ENCODE measurements around the gene RWDD3.

Gene RWDD3

DNA sequence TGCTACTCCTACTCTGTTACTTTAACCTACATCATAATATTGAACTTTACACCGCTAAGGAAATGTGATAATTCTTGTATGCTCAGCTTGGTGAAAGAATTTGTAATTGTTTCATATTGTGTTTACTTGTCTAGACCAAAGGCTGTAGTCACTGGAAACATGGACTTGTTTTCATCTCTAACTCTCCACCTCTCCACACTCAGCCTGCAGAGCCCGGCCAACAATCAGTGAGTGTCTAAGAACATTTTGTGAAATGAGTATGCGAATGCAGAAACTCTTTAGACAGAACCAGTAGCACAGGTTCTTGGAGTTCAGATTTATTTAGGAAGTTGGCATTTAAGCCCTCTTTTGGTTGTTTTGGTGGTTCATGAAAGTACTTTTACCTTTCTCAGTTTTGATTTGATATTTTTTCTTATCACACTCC lies 3.2 kb upstream of the RWDD3 start:
- no peak for DNase-seq

DNA sequence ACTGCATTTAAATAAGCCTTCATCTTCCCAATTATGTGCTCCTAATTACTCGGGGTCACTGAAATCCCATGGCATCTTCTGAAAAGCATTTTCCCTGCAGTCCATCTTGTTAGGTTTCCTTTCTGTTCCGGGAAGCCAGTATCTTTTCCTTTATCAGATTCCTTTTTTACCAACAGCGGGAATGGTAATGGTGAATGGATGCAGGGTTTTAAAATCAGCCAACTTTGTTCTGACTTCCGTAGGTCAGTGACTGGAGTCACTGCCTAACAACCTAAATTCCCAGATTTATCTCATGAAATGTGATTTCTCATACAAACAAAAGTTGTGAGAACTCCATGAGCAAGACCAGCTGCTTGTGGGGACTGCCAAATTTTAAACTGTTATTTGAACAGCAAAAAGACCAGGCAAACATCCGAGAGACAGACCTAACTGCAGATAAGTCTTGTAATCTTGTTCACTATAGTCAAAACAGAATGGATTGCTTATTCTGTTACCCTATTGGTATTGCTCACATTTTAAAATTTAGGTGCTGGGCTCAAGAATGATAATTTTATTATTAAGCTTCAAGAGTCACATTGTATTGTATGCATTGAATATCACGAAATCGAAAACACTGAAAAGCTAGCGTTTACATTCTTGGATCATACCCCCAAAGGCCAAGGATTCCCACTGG lies 1.2 kb upstream of the RWDD3 start:
- DNase-seq, result no peak

DNA sequence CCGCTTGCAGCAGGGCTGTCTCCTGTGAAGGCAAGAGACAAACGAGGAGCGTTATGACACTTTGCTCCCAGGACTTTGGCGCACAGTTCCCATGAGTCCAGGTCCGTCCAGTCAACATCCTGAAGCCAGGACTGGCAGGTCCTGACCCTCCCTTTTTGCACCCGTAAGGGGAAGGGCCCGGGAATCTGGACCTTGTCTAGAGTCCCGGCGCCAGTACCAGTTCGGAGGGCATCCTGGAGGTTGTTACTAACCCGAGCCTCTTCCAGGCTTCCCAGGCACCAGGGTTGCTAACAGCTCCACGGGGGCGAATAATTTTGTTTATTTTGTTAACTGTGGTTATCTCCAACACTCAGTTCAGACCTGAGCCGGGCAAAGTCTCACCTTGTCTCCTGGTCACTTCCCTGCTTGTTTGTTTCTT lies 682 bp upstream of the RWDD3 start:
- no peak for DNase-seq

DNA sequence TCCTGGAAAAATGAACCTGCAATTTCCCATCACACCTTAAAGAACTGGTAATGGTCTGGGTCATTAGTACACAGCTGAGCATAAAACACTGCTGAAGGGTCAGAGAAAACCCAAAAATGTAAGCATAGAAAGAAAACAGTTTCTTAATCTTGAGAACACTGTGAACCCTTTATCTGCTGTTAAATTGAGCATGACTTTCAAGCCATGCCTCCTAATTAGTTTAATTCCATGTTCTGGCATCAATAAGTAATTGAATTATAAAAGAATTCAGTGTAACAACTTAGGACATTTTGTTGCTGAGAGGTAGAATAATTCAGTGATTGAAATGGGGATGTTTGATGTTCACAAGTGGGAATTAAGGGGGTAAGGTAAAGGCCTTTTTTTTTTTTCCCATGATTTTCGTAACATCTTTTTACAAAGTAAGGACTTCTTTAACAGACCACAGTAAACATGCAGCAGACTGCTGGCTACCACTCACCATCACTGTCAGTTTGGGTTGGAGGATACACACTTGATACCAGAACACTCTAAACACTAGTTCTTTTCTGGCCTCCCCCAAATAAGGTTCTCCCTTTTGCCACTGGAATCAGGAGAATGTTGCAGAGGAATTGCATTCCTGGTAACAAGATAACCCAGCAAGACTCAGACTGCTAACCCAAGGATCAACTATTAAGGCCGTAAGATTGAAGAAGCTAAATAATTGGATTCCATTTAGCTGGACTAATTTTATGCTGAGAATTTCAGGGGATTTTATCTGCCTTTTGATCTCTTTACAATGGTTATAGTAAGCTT lies 3.0 kb downstream of the RWDD3 start:
- no peak for DNase-seq

DNA sequence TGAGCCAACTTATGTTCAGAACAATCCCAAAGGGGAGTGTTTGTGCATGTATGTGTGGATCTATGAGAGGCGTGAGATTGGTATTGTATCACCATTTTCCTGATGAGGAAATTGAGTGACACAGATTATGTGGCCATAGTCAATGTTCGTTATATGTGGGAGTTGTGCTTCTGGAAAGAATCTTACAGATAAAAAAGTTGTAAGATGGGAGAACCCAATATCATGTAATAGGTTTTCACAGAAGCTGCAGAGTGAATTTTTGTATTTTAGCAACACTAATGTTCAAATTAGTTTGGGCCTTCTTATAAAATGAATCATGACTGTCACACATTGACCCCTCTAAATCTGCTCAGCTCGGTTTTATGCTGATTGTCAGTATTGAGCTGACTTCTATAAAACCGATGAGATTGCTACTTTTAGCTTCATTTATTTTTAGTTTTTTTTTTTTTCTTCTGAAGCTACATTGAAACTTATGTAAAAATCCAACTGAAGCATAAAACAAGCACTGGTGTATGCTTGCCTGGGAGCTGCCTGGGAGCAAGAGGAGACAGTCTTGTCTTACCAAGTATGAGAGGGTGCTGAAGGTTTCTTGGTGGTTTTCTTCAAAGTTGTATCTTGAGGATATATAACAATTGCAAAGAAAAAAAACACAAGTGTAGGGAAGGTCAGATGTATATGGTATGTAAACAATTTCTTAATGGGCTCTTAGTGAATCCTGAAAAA lies 4.1 kb downstream of the RWDD3 start:
- DNase-seq, result no peak

DNA sequence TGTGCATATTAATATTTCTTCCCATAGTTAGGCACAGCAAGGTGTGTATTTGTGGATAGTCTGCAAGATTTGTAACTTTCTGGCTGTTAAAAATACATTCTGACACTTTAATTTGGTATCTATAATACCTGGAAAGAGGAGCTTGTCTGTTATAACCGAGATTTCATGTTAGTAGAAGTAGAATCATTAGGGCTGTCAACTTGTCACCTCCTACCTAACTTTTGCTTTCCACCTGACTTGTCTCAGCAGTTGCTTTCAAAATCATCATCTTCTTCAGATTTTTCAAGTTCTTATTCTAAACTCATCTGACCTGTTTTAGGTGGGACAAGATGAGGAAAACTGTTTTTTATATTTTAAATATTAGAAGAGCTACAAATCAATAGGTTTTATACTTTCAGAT lies 11.0 kb downstream of the RWDD3 start:
- DNase-seq, result no peak

DNA sequence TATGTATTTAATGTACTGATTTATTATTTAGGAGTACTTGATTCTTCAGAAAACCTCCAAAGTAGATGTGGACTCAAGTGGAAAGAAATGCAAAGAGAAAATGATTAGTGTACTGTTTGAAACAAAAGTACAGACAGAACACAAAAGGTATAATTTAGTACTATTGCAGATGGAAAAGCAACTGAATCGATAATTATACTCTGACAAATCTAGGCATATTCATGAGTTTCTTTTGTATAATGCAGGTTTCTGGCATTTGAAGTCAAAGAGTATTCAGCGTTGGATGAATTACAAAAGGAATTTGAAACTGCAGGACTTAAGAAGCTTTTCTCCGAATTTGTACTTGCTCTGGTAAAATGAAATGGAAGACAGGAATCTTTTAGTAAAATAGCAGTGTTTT lies 12.5 kb downstream of the RWDD3 start:
- no peak for DNase-seq

DNA sequence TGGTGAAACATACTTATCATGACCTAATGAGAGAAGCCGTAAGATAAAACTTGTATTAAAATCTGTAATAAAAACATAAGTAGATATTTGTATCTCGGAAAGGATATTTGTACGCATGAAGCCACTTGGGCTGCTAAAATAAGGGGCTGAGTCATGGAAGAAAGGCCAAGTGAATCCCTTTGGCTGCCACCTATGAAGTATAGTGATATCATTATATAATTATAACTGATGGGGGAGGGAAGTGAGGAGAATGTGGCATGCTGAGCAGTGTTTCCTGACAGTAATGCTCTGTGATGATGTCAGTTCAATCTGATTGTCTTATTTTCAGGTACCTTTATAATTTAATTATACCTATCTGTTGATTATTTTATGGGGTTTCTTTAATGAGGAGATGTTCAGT lies 13.6 kb downstream of the RWDD3 start:
- DNase-seq, result no peak

DNA sequence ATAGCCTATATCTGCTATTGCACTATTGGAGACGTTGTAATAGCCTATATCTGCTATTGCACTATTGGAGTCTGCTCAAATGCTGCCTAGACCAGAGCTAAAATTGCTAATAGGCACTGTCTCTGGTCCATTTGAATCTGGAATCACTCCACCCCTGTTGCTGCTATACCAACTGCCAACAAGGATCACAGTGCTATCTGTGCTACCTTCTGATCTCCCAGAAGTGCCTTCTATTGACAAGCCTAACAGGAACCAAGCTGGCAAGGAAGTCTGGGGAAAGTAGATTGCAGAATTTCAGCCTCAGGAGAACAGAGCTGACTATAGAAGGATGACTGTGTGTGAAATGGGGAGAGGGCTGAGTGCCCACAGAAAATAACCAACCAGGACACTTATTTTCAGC lies 15.9 kb downstream of the RWDD3 start:
- DNase-seq, result no peak

DNA sequence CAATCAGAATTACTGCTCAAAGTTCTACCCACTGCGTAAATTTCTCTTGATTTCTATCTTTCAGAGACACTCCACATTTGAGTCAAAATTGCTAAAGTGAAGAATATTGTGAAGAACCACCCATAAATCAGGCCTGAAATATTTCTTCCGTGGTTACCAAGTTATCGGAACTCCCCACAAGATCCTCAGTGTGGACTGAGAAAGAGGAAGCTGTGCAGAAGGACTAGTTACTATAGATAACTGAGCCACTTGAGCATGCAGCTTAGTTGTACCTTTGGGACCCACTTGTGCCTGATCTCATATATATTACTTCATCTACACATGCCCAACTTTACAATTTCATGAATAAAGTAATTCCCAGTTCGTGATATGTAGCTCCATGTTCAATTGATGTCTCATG lies 18.4 kb downstream of the RWDD3 start:
- DNase-seq, result no peak

DNA sequence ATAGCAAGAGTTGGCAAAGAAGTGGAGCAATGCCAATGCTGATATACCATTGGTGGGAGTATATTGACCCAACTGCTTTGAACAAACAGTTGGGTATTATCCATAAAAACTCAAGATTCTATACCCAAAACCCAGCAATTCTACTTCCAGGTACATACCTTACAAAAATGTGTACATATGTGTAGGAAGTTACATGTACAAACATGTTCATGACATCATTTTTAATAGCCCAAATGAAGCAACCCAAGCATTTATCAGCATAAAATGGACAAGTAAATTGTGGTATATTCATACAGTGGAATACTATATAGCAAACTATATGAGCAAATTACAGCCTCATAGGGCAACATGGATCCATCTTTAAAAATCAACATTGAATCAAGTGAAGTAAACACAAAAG lies 20.9 kb downstream of the RWDD3 start:
- no peak for DNase-seq

DNA sequence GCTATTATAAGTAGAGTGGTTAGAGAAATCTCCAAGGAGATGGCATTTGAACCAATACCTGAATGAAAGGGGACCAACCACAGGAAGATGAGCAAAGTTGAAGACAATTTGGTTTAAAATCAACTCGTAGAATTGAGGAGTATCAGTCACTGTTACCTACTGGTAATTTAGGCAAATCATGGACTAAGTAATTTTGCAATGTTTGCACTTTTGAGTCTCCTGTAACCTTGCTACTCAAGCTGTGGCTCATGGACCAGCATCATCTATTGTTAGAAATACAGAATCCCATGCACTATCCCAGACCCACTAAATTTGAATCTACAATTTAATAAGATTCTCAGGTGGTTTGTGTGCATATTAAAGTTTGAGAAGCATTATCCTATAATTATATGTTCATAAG lies 21.8 kb downstream of the RWDD3 start:
- no peak for DNase-seq

DNA sequence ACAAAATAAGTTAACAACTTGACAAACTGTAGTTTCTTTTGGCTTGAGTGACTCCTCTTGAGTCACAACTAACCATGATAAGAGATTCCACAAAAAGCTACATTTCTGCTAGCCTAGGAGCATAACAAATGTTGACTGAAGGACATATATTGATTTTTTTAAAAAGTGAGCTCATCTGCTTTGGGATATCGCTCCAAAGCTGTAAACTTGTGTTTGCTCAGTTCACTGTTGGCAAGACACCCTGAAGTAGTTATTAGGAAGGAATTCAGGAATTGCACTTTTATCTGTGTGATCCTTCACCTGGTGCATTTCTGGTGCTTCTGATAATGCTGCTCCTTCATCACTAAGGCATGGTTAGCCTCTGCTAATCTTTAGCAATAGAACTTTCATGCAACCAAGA lies 23.7 kb downstream of the RWDD3 start:
- DNase-seq, result no peak

DNA sequence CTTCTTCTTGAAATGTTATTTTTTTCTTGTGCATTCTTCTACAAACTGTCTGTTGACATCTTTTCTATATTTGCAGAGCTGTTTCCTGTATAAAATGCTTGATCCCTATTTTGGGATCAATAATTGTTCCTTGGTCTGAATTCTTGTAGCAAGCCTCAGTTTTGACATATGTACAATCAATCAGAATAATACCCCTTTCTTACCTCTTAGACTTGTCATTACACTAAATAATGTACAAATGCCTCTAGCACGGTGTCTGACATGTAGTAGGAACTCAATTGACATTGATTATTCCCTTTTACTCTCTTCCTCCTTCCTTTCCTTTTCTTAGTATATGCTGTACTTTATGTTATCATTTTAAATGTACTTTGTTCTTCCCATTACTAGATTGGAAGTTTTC lies 25.2 kb downstream of the RWDD3 start:
- DNase-seq, result no peak

DNA sequence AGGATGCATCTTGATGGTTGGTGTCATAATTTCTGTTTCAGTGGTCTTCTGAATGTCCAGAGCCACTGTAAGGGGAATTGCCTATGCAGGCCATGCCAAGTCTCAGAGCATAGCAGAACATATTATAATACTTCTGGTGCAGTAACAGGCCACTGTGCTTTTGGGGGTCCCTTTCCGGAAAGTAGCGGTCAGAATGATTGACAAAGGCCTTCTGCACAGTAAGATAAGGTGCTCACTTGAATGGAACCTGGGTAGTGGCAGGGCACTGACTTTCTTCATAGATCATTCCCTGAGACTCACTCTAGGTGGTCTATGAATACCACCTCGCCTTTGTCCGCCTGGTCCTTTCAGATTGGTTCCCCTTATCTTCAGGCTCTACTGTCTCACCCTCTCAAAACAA lies 28.9 kb downstream of the RWDD3 start:
- DNase-seq, result no peak

DNA sequence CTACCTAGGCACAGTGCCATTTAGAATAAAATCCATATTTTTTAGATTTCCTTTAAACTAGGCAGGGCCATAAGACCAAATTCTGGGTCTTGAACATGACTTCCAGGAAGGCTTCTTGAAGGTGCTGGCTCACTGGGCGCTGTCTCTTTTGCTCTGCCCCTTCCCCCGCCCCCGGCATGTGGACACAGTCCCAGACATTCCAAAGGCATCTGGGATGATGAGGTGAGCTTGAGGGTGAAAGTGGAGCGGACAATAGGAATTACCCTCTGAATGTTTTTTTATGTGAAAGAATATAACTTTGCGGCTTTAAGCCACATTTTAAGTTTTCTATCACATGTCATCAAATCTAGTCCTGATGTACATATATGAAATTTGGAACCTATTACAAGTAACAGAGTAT lies 29.4 kb downstream of the RWDD3 start:
- no peak for DNase-seq

DNA sequence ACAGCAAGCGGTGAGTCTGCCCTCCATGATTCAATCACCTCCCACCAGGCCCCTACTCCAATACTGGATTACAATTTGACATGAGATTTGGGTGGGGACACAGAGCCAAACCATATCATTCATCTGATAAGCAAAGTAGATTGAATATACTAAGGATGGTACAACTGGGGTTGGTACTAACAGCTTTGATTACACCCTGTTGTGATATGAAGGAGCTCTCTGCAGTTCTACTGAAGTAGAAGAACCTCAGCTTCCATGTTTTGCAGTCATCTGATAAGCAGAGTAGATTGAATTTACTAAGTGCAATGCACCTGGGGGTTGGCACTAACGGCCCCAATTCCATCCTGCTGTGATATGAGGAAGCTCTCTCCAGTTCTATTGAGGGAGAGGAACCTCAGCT lies 31.1 kb downstream of the RWDD3 start:
- DNase-seq, result no peak

DNA sequence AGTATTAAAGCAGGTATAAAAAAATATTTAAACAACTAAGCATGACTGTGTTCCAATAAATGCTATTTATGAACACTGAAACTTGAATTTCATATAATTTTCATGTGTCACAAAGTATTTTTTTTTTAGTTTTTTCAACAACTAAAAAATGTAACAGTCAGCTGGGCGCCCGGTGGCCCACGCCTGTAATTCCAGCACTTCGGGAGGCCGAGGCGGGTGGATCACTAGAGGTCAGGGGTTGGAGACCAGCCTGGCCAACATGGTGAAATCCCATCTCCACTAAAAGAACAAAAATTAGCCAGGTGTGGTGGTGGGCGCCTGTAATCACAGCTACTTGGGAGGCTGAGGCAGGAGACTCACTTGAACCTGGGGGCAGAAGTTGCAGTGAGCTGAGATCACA lies 42.4 kb downstream of the RWDD3 start:
- DNase-seq, result no peak

DNA sequence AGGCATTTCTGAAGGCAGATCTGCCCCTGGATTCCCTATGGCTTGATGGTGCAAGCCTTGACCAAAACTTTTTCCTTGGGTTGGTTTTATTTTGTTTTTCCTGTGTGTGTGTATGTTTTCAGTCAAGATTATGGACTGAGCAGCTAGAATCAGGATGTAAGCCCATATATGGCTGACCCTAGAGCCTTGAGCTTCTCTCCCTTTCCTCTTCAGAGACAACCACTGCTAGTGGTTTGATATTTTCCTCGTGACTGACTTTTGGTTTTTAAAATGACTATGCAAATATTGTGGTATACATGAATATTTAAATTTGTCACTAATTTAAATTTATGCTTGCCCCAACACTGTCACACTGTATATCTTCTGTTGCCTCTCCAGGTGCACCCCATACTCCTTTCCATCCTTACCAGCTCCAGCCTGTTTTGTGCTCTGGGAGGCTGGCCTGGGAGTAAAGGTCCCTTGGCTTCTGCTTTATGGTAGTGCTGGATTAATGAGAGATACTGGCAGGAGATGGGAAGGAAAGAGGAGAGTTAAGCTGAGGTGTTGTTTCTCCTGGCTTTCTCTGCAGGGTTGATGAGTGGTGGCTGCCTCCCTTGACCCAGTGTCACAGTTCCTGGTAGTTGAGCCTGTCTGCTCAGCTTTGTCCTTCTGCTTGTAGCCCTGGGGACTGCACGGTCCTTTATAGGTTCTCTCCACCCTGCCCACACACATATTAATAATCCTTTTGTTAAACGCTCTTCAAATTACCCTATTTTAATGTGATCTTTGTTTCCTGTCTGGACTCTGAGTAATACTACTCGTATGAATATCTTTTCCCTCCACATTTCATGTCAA lies 44.4 kb downstream of the RWDD3 start:
- no peak for DNase-seq

DNA sequence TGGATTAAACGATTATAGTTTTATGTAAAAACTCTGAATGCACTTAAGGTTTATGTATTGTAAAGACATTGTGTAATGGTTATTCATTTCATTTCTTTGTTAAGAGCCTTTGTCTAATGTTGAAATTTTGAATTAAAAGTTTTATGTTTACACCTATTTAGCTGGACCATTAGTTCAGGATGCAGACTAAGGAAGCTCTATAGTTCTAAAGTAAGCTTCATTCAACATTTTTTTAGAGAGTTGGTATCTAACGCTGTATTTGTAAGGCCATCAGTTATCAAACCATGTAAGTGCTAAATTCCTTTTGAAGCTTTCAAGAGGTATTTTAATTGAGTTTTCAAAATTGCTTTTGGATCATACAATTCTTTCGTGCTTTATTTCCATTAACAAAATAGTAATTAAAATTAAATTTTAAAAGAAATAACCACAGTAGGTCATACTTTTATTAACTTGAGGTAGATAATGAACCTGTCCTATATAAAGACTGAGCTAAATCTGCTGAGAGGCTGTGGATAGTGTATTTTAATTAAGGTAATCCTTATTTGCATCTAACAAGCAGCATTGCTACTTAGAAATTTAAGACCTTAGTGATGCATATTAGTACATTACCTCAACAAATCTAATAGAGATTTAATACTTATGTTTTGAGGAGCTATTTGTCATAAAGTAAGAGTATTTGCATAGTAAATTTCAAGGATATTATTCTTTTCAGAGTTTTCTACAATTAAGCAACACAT lies 47.9 kb downstream of the RWDD3 start:
- no peak for DNase-seq

DNA sequence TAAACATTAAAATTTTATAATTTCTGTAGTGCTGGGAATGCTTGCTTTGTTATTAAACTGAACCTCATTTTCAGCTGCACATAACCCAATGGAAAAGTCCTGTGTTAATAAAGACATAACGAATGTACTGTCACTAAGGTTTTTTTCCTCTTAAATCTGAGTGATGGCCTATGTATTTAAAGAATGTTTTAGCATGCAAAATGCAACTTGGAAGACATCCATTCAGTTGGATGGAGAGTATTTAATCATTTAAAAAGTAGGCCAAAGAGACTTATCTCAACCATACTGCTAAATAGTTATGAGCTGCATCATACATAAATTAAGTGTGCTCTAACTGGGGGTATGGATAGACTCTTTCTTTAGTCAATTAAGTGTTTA lies 48.5 kb downstream of the RWDD3 start:
- DNase-seq, result no peak

DNA sequence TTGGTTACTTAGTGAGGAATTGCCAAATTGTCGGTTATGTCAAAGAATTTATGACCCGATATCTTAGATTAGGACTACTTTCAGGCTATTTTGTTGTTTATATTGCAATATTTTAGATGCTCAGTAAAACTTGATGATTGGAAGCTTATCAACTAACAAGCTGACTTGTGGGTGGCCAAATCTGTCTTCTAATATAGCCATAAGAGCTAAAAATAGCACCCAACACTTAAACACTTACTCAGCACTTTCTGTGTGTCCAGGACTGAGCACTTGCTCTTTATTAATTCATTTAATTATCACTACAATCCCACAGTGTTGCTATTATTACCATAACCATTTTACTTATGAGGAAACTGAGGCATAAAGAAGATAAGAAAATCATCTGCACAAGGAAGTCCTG lies 50.4 kb downstream of the RWDD3 start:
- DNase-seq, result no peak

DNA sequence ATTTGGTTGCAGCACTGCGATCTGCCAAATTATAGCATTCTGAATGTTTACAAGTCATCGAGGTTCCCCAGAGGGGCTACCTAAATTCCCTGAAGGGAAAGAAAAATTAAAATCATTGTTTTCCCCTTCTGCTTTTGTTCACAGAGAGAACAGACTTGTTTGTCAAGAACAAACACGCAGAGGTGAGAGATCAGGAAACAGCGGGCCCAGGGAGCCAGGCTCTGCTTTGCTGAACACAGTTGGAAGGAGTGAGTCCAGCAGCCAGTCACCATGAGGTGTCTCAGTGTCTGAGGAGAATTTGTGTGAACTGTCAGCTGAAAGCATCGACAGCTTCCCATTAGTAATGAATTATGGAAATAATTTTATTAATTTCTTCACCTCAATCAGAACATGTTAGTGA lies 52.5 kb downstream of the RWDD3 start:
- DNase-seq, result no peak

Data from activated CD4-positive, CD25-positive, alpha-beta regulatory T cell (primary cell).